Measurements from ENCODE around the gene LCP1. TPM values are rescaled to one million over a fixed set of nuclear protein-coding genes. Genes with fewer than 3 reads are reported as not detected.
A peak's percentile ranks its signal among the peaks of the same experiment; 100 is the strongest.

LCP1 gene
- total RNA-seq, 4 donors from 2014 or later, result 3.7 to 12.5 (median 10.1) TPM

DNA sequence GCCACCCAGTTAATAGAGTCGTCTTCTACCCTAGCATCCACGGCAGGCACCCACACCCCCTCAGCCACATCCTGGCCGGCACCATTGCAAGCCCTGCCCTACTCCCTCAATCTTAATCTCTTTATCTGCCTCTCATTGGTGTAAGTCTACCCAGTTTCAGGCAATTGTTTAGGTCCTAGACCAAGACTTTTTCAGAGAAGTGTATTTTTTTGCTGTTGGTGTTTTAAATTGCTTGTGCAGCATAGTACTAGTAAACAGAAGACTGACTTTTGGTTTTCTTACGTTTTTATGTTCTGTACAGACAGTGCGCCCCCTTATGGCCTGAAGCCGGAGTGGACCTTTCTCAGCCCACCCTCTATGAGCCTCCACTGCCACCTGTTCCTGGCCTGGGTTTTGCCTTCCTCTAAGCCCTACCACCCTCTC, 2.3 kb upstream of the LCP1 start:
- in situ Hi-C loops (cut with MboI; ENCODE audit: low sequenced_read_pairs in 4 of 4) (no loop called here), intact Hi-C loops (cut with DNase I; ENCODE audit: low total_unique reads) (no loop called here)
- no peak for ATAC-seq
- Histone ChIP-seq H3K4me3 (no peak overlapping the region), H3K27ac (no peak overlapping the region), H3K27me3 (no peaks in the 10 kb centered on the region), H3K4me1 (no peaks in the 10 kb centered on the region), H3K36me3 (no peaks in the 10 kb centered on the region), H3K9me3 (no peaks in the 10 kb centered on the region)
- DNase-seq, result no peak
- no peak for TF ChIP-seq POLR2A (IDR thresholded peaks at IDR 0.05)
- TF ChIP-seq, protein P1, sequence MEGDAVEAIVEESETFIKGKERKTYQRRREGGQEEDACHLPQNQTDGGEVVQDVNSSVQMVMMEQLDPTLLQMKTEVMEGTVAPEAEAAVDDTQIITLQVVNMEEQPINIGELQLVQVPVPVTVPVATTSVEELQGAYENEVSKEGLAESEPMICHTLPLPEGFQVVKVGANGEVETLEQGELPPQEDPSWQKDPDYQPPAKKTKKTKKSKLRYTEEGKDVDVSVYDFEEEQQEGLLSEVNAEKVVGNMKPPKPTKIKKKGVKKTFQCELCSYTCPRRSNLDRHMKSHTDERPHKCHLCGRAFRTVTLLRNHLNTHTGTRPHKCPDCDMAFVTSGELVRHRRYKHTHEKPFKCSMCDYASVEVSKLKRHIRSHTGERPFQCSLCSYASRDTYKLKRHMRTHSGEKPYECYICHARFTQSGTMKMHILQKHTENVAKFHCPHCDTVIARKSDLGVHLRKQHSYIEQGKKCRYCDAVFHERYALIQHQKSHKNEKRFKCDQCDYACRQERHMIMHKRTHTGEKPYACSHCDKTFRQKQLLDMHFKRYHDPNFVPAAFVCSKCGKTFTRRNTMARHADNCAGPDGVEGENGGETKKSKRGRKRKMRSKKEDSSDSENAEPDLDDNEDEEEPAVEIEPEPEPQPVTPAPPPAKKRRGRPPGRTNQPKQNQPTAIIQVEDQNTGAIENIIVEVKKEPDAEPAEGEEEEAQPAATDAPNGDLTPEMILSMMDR (IDR thresholded peaks at IDR 0.05 in 4 of 5, conservative IDR thresholded peaks at IDR 0.05 in 1 of 5), result no peak

DNA sequence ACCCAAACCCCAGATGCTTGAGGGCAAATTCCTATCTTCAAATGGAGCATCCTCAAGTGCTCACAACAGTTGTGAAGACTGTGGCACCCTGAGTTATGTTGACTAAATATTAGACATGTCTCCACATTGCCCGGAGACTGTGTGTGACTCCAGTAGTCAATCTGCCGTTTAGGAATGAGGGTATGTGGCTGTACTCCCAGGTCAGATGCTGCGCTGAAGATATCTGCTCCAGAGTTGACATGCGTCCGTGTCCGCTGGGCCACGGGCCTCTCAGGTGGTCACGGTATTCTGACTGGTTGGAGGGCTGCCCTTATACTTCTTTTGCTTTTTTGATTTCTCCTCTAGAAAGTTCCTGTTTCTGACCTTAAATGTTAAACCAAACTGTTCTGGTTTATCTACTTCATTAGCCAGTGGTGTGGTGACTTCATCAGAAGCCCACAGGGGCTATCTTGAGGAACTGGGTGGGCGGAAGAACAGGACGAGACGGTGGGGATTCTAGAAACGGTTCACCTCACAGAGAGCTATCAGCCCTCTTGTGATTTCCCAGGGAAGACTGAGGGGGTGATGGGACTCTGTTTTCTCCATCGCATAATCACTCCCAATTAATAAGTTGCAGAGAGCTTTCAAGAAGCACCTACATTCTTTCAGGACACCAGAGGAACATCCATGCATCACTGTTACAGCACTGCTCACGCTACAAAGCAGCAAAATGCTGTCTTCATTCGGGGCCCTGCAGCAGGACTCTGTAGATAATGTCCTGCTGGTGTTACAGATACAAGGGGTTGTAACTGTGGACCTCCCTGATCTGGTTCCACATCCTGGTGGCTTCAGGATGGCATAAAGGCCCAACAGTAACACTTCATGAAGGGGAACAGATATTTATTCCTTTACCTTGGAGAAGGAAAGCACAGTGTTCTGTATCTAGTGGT, 1.3 kb upstream of the LCP1 start:
- no peaks in the 10 kb centered on the region for H3K36me3 ChIP-seq
- intact Hi-C loops (cut with DNase I; ENCODE audit: low total_unique reads) (no loop called here), in situ Hi-C loops (cut with MboI; ENCODE audit: low sequenced_read_pairs in 4 of 4) (no loop called here)
- H3K4me1 ChIP-seq, result no peaks in the 10 kb centered on the region
- H3K4me3 ChIP-seq, result no peak overlapping the region
- H3K27ac ChIP-seq, result no peak overlapping the region
- H3K9me3 ChIP-seq, result no peaks in the 10 kb centered on the region
- ATAC-seq (no peak), DNase-seq (no peak)
- TF ChIP-seq, protein P1 (IDR thresholded peaks at IDR 0.05 in 4 of 5, conservative IDR thresholded peaks at IDR 0.05 in 1 of 5), result no peak
- no peak for TF ChIP-seq POLR2A (IDR thresholded peaks at IDR 0.05)
- H3K27me3 ChIP-seq, result no peaks in the 10 kb centered on the region

DNA sequence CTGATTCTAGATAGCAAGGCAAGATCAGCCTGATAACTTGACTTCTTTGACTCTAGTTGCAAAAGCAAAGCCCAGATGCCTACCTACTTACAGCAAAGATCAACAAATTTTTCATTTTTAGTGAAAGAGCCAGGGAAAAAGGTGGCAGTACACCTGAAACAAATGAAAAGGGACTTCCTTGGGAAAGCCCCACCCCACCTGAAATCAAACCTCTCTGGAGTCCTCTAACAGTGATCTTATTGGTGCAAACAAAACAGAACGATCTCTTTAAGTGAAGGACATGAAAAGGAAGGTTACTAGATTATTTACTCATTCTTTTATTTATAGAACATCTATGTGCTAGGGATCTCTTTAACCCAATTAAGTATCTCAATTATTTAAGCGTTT, 507 bp upstream of the LCP1 start:
- Histone ChIP-seq H3K9me3 (no peaks in the 10 kb centered on the region), H3K4me3 (no peak overlapping the region), H3K27ac (no peak overlapping the region), H3K36me3 (no peaks in the 10 kb centered on the region), H3K4me1 (no peaks in the 10 kb centered on the region), H3K27me3 (no peaks in the 10 kb centered on the region)
- no peak for TF ChIP-seq POLR2A (IDR thresholded peaks at IDR 0.05)
- TF ChIP-seq, protein P1 (IDR thresholded peaks at IDR 0.05 in 4 of 5, conservative IDR thresholded peaks at IDR 0.05 in 1 of 5), result no peak
- in situ Hi-C loops (cut with MboI; ENCODE audit: low sequenced_read_pairs in 4 of 4), result no loop called here
- intact Hi-C loops (cut with DNase I; ENCODE audit: low total_unique reads), result no loop called here
- no peak for ATAC-seq
- no peak for DNase-seq

DNA sequence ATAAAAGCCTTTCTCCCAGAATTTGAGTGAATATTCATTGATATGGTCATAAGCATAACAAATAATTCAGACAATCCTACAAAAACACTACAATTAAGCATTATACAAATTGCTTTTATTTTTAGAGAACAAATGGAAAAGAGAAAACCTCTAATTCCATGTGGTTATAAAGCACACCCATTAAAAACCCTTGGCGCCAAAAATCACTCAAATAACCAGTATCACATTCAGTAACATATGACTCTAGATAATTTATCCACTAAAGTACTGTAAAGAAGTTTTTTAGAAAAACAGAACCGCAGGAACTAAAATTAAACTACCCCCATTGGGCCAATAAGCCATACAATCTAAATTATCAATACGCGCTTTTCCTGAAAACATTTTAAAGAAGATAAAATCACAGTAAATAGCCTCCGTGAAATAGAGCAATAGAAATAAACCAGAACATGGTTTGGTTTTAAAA, 569 bp downstream of the LCP1 start:
- Histone ChIP-seq H3K36me3 (no peaks in the 10 kb centered on the region), H3K4me1 (no peaks in the 10 kb centered on the region), H3K9me3 (no peaks in the 10 kb centered on the region), H3K4me3 (peak overlapping the region in 1 of 4 donors; percentile 30), H3K27ac (peak overlapping the region in 1 of 4 donors; percentile 14), H3K27me3 (no peaks in the 10 kb centered on the region)
- DNase-seq, result no peak
- in situ Hi-C loops (cut with MboI; ENCODE audit: low sequenced_read_pairs in 4 of 4), result no loop called here
- ATAC-seq, result no peak
- intact Hi-C loops (cut with DNase I; ENCODE audit: low total_unique reads), result no loop called here
- TF ChIP-seq, protein P1 (IDR thresholded peaks at IDR 0.05 in 4 of 5, conservative IDR thresholded peaks at IDR 0.05 in 1 of 5), result no peak
- no peak for TF ChIP-seq POLR2A (IDR thresholded peaks at IDR 0.05)
